Suprapubic skin (tissue), 4 donors: ENCODE data around the gene IFRD2. TPM values are rescaled to one million over a fixed set of nuclear protein-coding genes. Genes with fewer than 3 reads are reported as not detected.

ENCODE experiments used
- DNase-seq, 2 donors: peaks; one replicate each; pipeline ENCODE4 v3.0.0-alpha.2; 2019; ENCODE audit warnings: low spot score in 2 of 2
- H3K27ac ChIP-seq: fragments of 200-600 bp; sonication (generic); one replicate; pipeline ENCODE4 v1.5.1; 2019
- H3K27me3 ChIP-seq: fragments of 200-600 bp; sonication (generic); one replicate; pipeline ENCODE4 v1.5.1; 2019
- H3K36me3 ChIP-seq: fragments of 200-600 bp; sonication (generic); one replicate; pipeline ENCODE4 v1.5.1; 2019
- H3K4me1 ChIP-seq: fragments of 200-600 bp; sonication (generic); one replicate; pipeline ENCODE4 v1.5.1; 2019
- H3K4me3 ChIP-seq: fragments of 200-600 bp; sonication (generic); one replicate; pipeline ENCODE4 v1.5.1; 2019; ENCODE audit warnings: mild to moderate bottlenecking
- H3K9me3 ChIP-seq: fragments of 200-600 bp; sonication (generic); one replicate; pipeline ENCODE4 v1.5.1; 2019
- CTCF ChIP-seq, 2 donors: fragments of 200-600 bp in 1 of 2; fragments of 450-650 bp in 1 of 2; sonication (generic) in 1 of 2; IDR thresholded peaks; one replicate each; pipeline ENCODE4 v1.5.1; 2016 to 2019; ENCODE audit warnings: antibody characterized with exemption in 2 of 2, mild to moderate bottlenecking in 1 of 2, moderate library complexity in 1 of 2
- EP300 ChIP-seq: sonication (generic); formaldehyde crosslinking; IDR thresholded peaks from one replicate; pipeline ENCODE4 v1.6.1; 2017; ENCODE audit warnings: antibody characterized with exemption
- POLR2A ChIP-seq, 2 donors: fragments of 450-650 bp; IDR thresholded peaks; one replicate each; pipeline ENCODE4 v1.6.1; 2017; ENCODE audit warnings: antibody characterized with exemption in 2 of 2, mild to moderate bottlenecking in 2 of 2, moderate library complexity in 2 of 2
- POLR2AphosphoS5 ChIP-seq, 3 donors: sonication (generic); formaldehyde crosslinking; IDR thresholded peaks; one replicate each; pipeline ENCODE4 v1.6.1; 2017; ENCODE audit warnings: antibody characterized with exemption in 3 of 3
- WGBS: methylation state at CpG from one replicate; pipeline ENCODE4 v1.1.5; 2018; 5-methylcytosine and 5-hydroxymethylcytosine counted together
- total RNA-seq, 4 donors: library from RNA; depleted of rRNA; stranded (reverse); fragments of >200 nt; gene quantifications; one replicate each; pipeline ENCODE4 v1.1.0, GENCODE V29; 2016

IFRD2 gene
- total RNA-seq, 4 donors from 2014 or later: 56.3 to 84.9 (median 75.2) TPM

DNA sequence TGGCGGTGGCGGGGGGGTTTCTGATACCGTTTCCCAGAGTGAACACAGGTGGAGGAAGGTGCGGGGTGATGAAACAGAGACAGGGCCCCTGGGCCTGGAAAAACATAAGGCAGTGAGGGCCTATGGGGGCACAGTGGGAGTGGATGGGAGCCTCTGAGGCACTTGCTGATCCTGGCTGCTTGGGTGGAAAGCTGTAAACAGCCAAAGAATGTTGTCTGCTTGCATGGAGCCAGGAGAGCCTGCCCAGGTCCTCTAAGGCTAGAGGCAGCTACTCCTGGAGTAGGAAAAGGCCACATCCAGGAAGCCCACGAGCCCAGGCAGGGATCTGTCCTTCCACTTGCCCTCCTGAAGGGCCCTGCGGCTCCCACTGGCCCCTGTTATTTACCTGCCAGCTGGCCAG lies 26.2 kb downstream of the IFRD2 start:
- peak overlapping the region; percentile 79 for H3K27ac ChIP-seq
- H3K36me3 ChIP-seq: no peaks in the 10 kb centered on the region
- no peak overlapping the region for H3K4me3 ChIP-seq
- no peak for DNase-seq
- no peak for TF ChIP-seq EP300
- no peak for TF ChIP-seq CTCF (IDR thresholded peaks at IDR 0.05)
- TF ChIP-seq POLR2A (IDR thresholded peaks at IDR 0.05): no peak
- TF ChIP-seq POLR2AphosphoS5 (IDR thresholded peaks at IDR 0.05): no peak
- H3K9me3 ChIP-seq: no peaks in the 10 kb centered on the region
- peaks cover 79% of the 10 kb centered on the region for H3K4me1 ChIP-seq
- H3K27me3 ChIP-seq: no peaks in the 10 kb centered on the region
- 75% methylated on average over 6 of the region's 6 CpGs for WGBS

GRCh38 chr3:50265571-50265970 lies 26.7 kb downstream of the IFRD2 start:
- WGBS: no CpG with 5 or more reads among the region's 1 CpG
- no peaks in the 10 kb centered on the region for H3K36me3 ChIP-seq
- H3K27me3 ChIP-seq: no peaks in the 10 kb centered on the region
- H3K4me3 ChIP-seq: no peak overlapping the region
- H3K9me3 ChIP-seq: no peaks in the 10 kb centered on the region
- DNase-seq: no peak
- H3K4me1 ChIP-seq: peaks cover 79% of the 10 kb centered on the region
- peak overlapping the region; percentile 79 for H3K27ac ChIP-seq
- TF ChIP-seq CTCF (IDR thresholded peaks at IDR 0.05): no peak
- TF ChIP-seq POLR2AphosphoS5 (IDR thresholded peaks at IDR 0.05): no peak
- no peak for TF ChIP-seq EP300
- TF ChIP-seq POLR2A (IDR thresholded peaks at IDR 0.05): no peak

- Histone ChIP-seq H3K4me3 (no peak overlapping the region), H3K4me1 (peaks cover 79% of the 10 kb centered on the region), H3K36me3 (no peaks in the 10 kb centered on the region), H3K9me3 (no peaks in the 10 kb centered on the region), H3K27me3 (no peaks in the 10 kb centered on the region), H3K27ac (peak overlapping the region; percentile 79)
- DNase-seq: no peak
- TF ChIP-seq CTCF (IDR thresholded peaks at IDR 0.05) (no peak), POLR2A (IDR thresholded peaks at IDR 0.05) (no peak), EP300 (no peak), POLR2AphosphoS5 (IDR thresholded peaks at IDR 0.05) (no peak)
- WGBS: 64% methylated on average over 5 of the region's 7 CpGs
Observed at GRCh38 chr3:50264964-50265485, 27.2 kb downstream of the IFRD2 start.

DNA sequence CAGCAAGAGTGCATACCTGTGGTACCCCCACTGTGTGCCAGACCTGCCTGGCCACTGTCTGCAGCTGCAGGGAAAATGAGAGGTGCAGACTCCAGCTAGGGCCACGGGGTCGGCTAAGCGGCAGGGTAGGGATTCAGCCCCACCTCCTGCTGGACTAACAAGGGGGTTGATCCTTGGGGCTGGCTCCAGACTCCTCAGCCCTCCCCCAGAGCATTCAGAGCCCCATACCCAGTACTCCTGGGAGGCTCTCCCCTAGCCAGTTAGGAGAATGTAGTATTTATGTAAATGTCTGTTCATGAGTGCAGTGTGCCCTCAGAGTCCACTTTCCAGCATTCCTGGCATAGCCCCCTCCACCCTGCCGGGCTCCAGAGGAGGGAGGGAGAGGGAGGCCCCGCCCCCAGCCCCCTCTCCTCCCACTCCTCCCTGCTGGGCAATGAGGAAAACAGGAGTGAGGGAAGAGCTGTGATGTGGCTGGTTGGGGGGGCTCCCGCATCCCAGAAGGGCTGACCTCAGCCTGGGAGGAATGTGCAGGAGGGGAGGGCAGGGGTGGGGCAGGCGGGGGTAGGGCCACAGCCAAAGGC lies 27.8 kb downstream of the IFRD2 start:
- Histone ChIP-seq H3K27me3 (no peaks in the 10 kb centered on the region), H3K4me1 (peaks cover 79% of the 10 kb centered on the region), H3K9me3 (no peaks in the 10 kb centered on the region), H3K27ac (peak overlapping the region; percentile 79), H3K4me3 (no peak overlapping the region), H3K36me3 (no peaks in the 10 kb centered on the region)
- TF ChIP-seq POLR2A (IDR thresholded peaks at IDR 0.05): no peak
- TF ChIP-seq CTCF (IDR thresholded peaks at IDR 0.05): no peak
- TF ChIP-seq POLR2AphosphoS5 (IDR thresholded peaks at IDR 0.05): no peak
- TF ChIP-seq EP300: no peak
- 24% methylated on average over 5 of the region's 7 CpGs for WGBS
- DNase-seq: peak in 1 of 2 donors; percentile 84

- TF ChIP-seq POLR2A (IDR thresholded peaks at IDR 0.05) (no peak), EP300 (no peak), CTCF (IDR thresholded peaks at IDR 0.05) (no peak), POLR2AphosphoS5 (IDR thresholded peaks at IDR 0.05) (no peak)
- Histone ChIP-seq H3K27me3 (no peaks in the 10 kb centered on the region), H3K4me1 (peaks cover 79% of the 10 kb centered on the region), H3K9me3 (no peaks in the 10 kb centered on the region), H3K4me3 (no peak overlapping the region), H3K27ac (peak overlapping the region; percentile 68), H3K36me3 (no peaks in the 10 kb centered on the region)
- 62% methylated on average over 6 of the region's 6 CpGs for WGBS
- no peak for DNase-seq
Observed at GRCh38 chr3:50263478-50264382, 28.5 kb downstream of the IFRD2 start.
